Measurements from ENCODE around the gene CDH23.

- no peak for TF ChIP-seq SIX5 (IDR thresholded peaks at IDR 0.05; ENCODE audit: low read depth, low read length, severe bottlenecking)
- TF ChIP-seq CTCF (IDR thresholded peaks at IDR 0.05 in 2 of 3, conservative IDR thresholded peaks at IDR 0.05 in 1 of 3; ENCODE audit: control insufficient read depth in 2 of 3, extremely low read depth in 1 of 3, insufficient read depth in 1 of 3, low read depth in 3 of 3, low read length in 3 of 3) = no peak
- TF ChIP-seq POLR2A (IDR thresholded peaks at IDR 0.05; ENCODE audit: low read depth, low read length) = no peak
- TF ChIP-seq SIN3A (IDR thresholded peaks at IDR 0.05; ENCODE audit: low read depth, low read length) = no peak
- TF ChIP-seq POLR2AphosphoS2 (IDR thresholded peaks at IDR 0.05; ENCODE audit: low read depth, low read length) = no peak
- no peak for TF ChIP-seq FOXK2 (IDR thresholded peaks at IDR 0.05)
Observed at GRCh38 chr10:71438761-71439160, 42.0 kb downstream of the CDH23 start.

Data from GM12878 (cell line).